K562 (cell line): Measurements from ENCODE around the gene DMAC1. TPM values are rescaled to one million over a fixed set of nuclear protein-coding genes. Genes with fewer than 3 reads are reported as not detected.
A peak's percentile ranks its signal among the peaks of the same experiment; 100 is the strongest.

ENCODE experiments used
- ADNP ChIP-seq: fragments of 200-800 bp; sonication (Bioruptor generic); IDR thresholded peaks from 2 replicates; pipeline ENCODE4 v1.6.1; 2016; ENCODE audit warnings: missing genetic modification characterization, missing compliant biosample characterization
- BRD4 ChIP-seq: fragments of 200-600 bp; sonication (generic); IDR thresholded peaks from 2 replicates; pipeline ENCODE4 v1.6.1; 2017; ENCODE audit warnings: inconsistent platforms
- CAMTA2 ChIP-seq: fragments of 250-450 bp; sonication (Bioruptor Pico); conservative IDR thresholded peaks from 2 replicates; pipeline ENCODE4 v1.5.1; 2022
- CREBBP ChIP-seq: IDR thresholded peaks from one replicate; pipeline ENCODE4 v1.6.1; 2012; ENCODE audit warnings: low read depth, mild to moderate bottlenecking, control low read depth, inconsistent platforms, low read length
- ETS1 ChIP-seq: conservative IDR thresholded peaks from 2 replicates; pipeline ENCODE4 v1.6.1; 2011; ENCODE audit warnings: low read depth, mild to moderate bottlenecking, low read length; ENCODE audit not compliant: control insufficient read depth
- GABPA ChIP-seq: fragments of 200-800 bp; sonication (Bioruptor generic); conservative IDR thresholded peaks from 2 replicates; pipeline ENCODE4 v1.6.1; 2016; ENCODE audit warnings: low read depth, missing genetic modification characterization, missing compliant biosample characterization
- GATAD2B ChIP-seq: fragments of 450-650 bp; IDR thresholded peaks from 2 replicates; pipeline ENCODE4 v1.6.1; 2017; ENCODE audit warnings: mild to moderate bottlenecking, borderline replicate concordance
- HEY1 ChIP-seq: fragments of 250-450 bp; sonication (Bioruptor Pico); IDR thresholded peaks from 2 replicates; pipeline ENCODE4 v1.5.0; 2020; ENCODE audit warnings: mild to moderate bottlenecking, moderate library complexity, borderline replicate concordance
- HNRNPUL1 ChIP-seq: fragments of 200-400 bp; formaldehyde crosslinking; IDR thresholded peaks from 2 replicates; pipeline ENCODE4 v1.6.1; 2017; ENCODE audit warnings: low read length
- MLX ChIP-seq, 2 experiments: fragments of 450-650 bp in 1 of 2; sonication (generic) in 1 of 2; formaldehyde crosslinking; conservative IDR thresholded peaks; 2 replicates each; pipeline versions ENCODE4 v1.4.0 to v1.8.1; 2020 to 2022; ENCODE audit warnings: mild to moderate bottlenecking in 1 of 2, missing genetic modification reagents in 1 of 2
- MXI1 ChIP-seq: IDR thresholded peaks from 2 replicates; pipeline ENCODE4 v1.6.1; 2011; ENCODE audit warnings: low read depth, mild to moderate bottlenecking, improper control_type of control experiment, low read length
- NR2C1 ChIP-seq, 2 experiments: fragments of 450-650 bp; IDR thresholded peaks; 2 replicates each; pipeline ENCODE4 v1.6.1; 2017; ENCODE audit warnings: mild to moderate bottlenecking in 2 of 2, antibody characterized with exemption in 1 of 2, inconsistent platforms in 1 of 2, missing compliant biosample characterization in 1 of 2, missing genetic modification characterization in 1 of 2
- POLR2B ChIP-seq: fragments of 450-650 bp; IDR thresholded peaks from 2 replicates; pipeline ENCODE4 v1.6.1; 2018; ENCODE audit warnings: low read depth; ENCODE audit not compliant: partially characterized antibody
- STAT6 ChIP-seq: sonication (generic); formaldehyde crosslinking; IDR thresholded peaks from 2 replicates; pipeline ENCODE4 v1.8.1; 2023; ENCODE audit warnings: mild to moderate bottlenecking, missing genetic modification reagents
- TRIM28 ChIP-seq: fragments of 450-650 bp; IDR thresholded peaks from 2 replicates; pipeline ENCODE4 v1.6.1; 2017
- ZBTB49 ChIP-seq: sonication (generic); formaldehyde crosslinking; IDR thresholded peaks from 2 replicates; pipeline ENCODE4 v1.8.0; 2022; ENCODE audit warnings: missing genetic modification reagents, mild to moderate bottlenecking, borderline replicate concordance
- ZNF395 ChIP-seq: fragments of 200-800 bp; sonication (Bioruptor generic); IDR thresholded peaks from 2 replicates; pipeline ENCODE4 v1.6.1; 2017; ENCODE audit warnings: missing genetic modification characterization, missing compliant biosample characterization
- ZNF511 ChIP-seq: sonication (generic); formaldehyde crosslinking; IDR thresholded peaks from 2 replicates; pipeline ENCODE4 v1.8.0; 2022; ENCODE audit warnings: mild to moderate bottlenecking, missing genetic modification reagents
- ZNF75A ChIP-seq: fragments of 450-650 bp; formaldehyde crosslinking; IDR thresholded peaks from 2 replicates; pipeline ENCODE4 v1.4.0; 2020; ENCODE audit warnings: mild to moderate bottlenecking
- polyA plus RNA-seq, 8 experiments: library from polyadenylated mRNA; depleted of rRNA in 4 of 8; stranded (reverse) in 5 of 8; unstranded in 3 of 8; fragments of >200 nt; fragmentation: Nextera tagmentation in 2 of 8; fragmentation: Illumina TruSeq in 1 of 8; extraction: Ambion mirVana in 2 of 8; extraction: Trizol in 1 of 8; gene quantifications; 2 replicates each; pipeline versions ENCODE4 v1.2.1 to v1.2.3, GENCODE V29; 2011 to 2014; ENCODE audit warnings: inconsistent platforms in 1 of 8, missing spikeins in 1 of 8
- total RNA-seq, 7 experiments: library from RNA; depleted of rRNA in 6 of 7; stranded (reverse); fragments of >200 nt in 6 of 7; fragmentation: Illumina TruSeq in 2 of 7; extraction: Trizol in 2 of 7; gene quantifications; 2 replicates each; pipeline versions ENCODE4 v1.2.1 to v1.2.3, GENCODE V29; 2011 to 2021; ENCODE audit warnings: low replicate concordance in 1 of 7

The DMAC1 gene
- total and polyA plus RNA-seq, 9 of the 15 experiments (the other 6 are each of a cell fraction or from before 2014, with no cell fraction given), result 15.9 to 94.4 (median 38.4) TPM

- TF ChIP-seq ZBTB49 (CRISPR knock-in tag), result no peak
- TF ChIP-seq ZNF75A (CRISPR knock-in tag), result no peak
- TF ChIP-seq ETS1, result 0 out of 2 replicates have a peak, but pooled peaks have one; percentile 50
- TF ChIP-seq ZNF511 (CRISPR knock-in tag), result no peak
- no peak for TF ChIP-seq ADNP (tag)
- no peak for TF ChIP-seq HNRNPUL1
- no peak for TF ChIP-seq STAT6
- no peak for TF ChIP-seq BRD4
- no peak for TF ChIP-seq CREBBP
- TF ChIP-seq MXI1, result peak; percentile 66
- no peak for TF ChIP-seq TRIM28
- TF ChIP-seq NR2C1 (IDR thresholded peaks at IDR 0.05), result no peak
- no peak for TF ChIP-seq NR2C1 (tag; IDR thresholded peaks at IDR 0.05)
- no peak for TF ChIP-seq CAMTA2 (CRISPR knock-in tag)
- no peak for TF ChIP-seq MLX (CRISPR knock-in tag; conservative IDR thresholded peaks at IDR 0.05)
- TF ChIP-seq POLR2B, result peak; percentile 46
- no peak for TF ChIP-seq ZNF395 (CRISPR knock-in tag)
- TF ChIP-seq HEY1 (CRISPR knock-in tag), result no peak
- no peak for TF ChIP-seq GATAD2B
- peak; percentile 79 for TF ChIP-seq GABPA (tag)
Observed at GRCh38 chr9:7799234-7799943, at the start of gene DMAC1 (continued).
